Hematopoietic multipotent progenitor cell treated with erythropoietin and hydrocortisone succinate and interleukin-3 and kit ligand, for 8 days (in vitro differentiated cells): ENCODE results near the gene BOK.
A peak's percentile ranks its signal among the peaks of the same experiment; 100 is the strongest.

Source experiments
- DNase-seq: peaks from one replicate; pipeline ENCODE4 v3.0.0-alpha.2; 2015

The BOK gene

GRCh38 chr2:241539616-241540374 lies 18.8 kb upstream of the BOK start:
- DNase-seq, result no peak

DNA sequence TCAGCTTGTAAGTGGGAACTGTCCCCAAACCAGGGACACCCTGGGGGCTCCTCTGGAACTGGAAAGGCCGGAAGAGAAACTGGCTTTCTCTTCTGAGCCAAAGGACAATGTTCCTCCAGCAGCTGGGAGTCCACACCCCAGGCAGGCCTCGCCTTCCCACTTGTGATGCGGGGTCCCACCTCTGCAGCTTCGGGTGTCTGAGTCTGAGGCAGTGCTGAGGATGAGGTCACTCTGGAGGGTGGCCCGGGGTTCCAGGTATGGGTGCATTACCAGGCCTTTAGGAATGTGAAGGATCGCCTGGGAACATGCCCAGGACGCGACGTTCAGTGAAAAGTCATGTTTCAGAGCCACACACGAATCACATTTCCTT lies 18.2 kb upstream of the BOK start:
- no peak for DNase-seq

DNA sequence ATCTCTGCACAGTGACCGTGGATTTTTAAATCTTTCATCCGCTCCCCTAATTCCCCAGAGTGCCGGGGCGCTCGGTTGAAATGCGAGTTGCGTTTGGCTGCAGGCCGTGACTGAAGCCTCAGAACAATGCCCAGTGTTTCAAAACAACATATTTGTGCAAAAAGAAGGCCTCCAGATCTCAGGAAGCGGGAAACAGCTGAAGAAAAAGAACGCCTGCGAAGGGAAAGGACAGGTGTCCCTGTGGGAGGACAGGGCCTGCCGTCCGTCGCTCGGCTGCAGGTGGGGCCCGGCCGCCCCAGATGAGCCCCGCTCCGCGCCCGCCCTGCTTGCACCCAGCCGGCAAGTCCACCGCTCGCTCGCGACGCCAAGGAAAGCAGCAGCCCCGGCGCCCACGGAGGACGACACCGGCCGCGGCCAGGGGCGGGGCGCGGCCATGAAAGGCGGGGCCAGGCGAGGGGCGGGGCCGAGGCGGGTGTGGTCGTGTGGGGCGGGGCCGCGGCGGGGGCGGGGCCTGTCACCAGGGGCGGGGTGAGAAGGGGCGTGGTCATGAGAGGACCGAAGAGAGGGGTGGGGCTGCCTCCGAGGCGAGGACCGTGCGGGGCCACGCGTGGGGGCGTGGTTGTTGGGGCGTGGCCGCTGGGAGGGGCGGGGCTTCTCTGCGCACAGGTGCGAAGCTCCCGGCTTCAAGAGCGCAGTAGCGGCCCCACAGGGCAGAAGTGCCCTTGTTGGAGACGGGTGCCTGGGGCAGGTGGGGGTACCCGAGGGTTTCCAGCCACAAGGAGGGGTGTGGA lies 17.6 kb upstream of the BOK start:
- peak; percentile 64 for DNase-seq

DNA sequence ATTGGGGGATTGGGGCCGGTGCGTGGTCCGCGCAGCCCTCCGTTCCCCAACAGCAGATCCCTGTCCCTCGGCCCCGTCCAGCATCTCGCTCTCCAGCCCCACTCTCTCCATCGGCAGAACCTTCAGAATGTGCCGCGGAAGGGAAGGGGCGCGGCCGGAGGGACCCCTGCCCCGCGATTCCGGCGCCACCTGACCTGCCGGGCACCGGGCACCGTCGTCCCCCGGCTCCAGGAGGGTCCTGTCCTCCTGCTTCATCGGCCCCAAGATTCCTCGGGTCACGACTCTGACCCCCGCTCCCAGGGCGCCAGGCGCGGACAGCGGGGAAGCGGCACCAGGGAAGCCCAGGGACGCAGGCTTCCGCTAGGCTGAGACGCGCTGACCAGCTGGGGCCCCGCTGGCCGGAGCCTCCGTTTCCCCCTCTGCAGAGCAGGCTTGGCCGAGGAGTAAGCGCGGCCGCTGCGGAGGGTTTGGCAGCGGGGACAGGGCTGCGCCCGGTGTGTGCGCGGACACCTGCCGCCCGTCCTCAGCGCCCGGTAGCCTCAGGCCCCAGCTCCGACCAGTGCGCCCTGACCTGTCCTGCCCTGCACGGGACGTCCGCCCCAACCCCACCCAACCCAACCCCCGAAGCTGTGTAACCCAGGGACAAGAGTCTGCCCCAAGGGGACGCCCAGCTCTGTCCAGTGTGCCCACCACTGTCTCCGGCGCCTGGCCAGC lies 16.8 kb upstream of the BOK start:
- DNase-seq, result no peak

GRCh38 chr2:241542278-241542605 lies 16.3 kb upstream of the BOK start:
- DNase-seq, result no peak

DNA sequence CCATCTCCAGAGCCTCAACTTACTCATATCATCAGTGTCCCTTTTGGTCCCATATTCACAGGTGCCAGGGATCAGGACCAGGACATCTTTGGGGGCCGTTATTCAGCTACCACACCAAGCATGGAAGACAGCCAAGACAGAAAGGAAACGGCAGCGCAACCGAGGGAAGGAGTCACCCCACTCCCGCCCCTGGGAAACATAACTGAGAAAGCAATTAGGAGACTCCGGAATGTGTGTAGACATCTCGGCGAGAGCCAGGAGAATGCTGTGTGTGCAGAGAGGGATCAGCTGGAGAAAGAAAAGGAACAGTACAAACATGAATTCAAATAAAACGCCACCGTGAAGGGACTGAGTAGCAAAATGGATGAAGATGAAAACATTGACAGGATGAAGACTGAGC lies 13.4 kb upstream of the BOK start:
- no peak for DNase-seq

DNA sequence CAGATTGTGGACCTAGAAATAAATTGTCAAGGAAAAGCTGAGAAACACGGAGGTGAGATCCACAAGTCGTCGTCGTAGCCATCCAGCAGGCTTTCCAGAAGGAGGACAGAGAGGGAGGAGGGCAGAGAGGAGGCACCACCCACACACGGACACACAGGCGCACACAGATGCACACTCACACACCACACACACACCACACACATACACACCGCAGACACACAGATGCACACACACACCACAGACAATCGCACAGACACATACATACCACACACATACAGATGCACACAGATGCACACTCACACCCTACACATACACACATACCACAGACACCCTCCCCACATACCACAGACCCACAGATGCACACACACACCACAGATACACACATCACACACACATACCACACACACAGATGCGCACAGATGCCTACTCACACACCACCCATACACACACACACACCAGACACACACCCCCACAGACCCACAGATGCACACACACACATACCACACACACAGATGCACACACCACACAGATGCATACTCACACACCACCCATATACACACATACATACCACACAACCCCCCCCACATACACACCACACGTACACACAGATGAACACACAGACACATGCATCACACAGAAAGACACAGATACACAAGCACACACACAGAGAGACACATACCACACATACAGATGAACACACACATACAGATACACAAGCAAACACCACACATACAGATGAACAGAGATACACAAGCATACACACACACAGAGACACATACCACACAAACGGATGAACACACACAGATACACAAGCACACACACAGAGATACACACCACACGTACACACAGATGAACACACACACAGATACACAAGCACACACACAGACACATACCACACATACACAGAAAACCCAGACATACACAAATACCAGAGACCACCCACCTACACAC lies 12.7 kb upstream of the BOK start:
- no peak for DNase-seq

DNA sequence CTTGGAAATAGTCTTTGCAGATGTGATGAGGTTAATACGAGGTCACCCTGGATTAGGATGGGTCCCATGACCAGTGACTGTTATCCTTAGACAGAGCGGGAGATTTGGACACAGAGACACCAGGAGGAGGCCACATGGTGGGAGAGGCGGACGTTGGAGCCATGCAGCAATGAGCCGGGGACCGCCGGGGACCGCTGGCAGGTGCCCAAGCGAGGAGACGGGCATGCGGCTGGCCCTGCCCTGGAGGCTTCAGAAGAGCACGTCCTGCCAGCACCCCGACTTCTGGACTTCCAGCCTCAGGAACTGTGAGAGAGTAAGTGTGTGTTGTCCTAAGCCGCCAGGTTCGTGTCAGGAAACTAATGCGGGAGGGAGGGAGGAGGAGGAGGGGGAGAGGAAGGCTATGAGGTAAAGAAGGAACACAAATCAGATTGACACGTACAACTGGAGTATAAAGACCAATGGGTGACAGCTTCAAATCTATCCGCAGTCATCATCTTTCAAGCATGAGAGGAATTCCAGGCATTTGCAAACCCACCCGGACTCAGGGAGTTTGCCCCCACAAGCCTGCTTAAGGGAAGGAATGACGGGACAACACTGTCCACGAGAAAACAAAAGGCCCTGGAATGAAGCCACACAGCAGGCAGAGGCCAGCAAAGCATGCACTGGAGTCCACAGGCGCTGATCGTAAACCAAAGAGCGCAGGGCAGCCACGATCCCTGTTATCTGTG lies 11.6 kb upstream of the BOK start:
- DNase-seq, result no peak

DNA sequence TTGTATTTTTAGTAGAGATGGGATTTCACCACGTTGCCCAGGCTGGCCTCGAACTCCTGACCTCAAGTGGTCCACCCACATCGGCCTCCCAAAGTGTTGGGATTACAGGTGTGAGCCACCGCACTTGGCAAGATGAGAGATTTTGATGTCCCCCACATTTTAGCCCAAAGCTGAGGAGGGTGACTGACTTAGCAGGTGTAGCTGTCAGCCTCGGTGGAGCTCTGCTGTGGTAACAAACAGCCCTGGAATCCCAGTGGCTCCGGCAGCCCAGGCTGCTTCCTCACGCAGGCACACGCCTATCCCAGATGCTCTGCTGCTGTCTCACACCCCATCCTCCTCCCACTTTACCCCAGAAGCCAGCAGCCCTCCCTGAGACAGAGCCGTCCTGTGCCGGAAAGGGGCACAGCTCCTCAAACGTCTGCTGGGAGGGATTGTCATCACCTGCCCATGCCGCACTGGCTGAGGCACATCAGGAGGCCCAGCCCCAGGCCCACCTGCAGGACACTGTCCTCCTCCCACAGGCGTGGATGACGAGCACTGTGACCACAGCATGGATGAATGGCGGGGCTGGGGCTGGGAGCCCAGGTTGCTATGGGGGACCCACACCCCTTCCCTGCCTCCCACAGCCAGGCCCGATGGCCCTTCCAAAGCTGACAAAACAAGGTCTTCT lies 10.6 kb upstream of the BOK start:
- DNase-seq, result no peak

GRCh38 chr2:241548451-241548835 lies 10.1 kb upstream of the BOK start:
- DNase-seq, result no peak

- no peak for DNase-seq
Measured at GRCh38 chr2:241550616-241551580, 7.6 kb upstream of the BOK start.

DNA sequence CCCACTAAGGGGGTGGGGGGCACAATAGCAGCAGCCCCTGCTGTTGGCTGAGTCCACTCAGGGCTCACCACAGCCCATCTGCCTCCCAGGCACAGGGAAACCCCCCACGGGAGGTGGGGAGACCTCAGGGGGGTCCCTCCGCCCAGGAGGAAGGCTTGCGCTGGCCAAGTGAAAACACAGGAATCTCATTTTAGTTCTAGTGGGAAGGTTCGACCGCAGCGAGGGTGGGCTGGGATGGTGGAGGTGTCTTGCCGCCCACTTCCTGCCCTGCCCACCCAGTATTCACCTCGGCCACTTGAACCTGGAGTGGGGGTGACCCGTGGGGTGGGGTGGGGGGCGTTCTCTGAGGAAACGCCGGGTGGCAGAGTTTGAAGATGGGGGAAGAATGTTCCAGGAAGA lies 6.9 kb upstream of the BOK start:
- no peak for DNase-seq

DNA sequence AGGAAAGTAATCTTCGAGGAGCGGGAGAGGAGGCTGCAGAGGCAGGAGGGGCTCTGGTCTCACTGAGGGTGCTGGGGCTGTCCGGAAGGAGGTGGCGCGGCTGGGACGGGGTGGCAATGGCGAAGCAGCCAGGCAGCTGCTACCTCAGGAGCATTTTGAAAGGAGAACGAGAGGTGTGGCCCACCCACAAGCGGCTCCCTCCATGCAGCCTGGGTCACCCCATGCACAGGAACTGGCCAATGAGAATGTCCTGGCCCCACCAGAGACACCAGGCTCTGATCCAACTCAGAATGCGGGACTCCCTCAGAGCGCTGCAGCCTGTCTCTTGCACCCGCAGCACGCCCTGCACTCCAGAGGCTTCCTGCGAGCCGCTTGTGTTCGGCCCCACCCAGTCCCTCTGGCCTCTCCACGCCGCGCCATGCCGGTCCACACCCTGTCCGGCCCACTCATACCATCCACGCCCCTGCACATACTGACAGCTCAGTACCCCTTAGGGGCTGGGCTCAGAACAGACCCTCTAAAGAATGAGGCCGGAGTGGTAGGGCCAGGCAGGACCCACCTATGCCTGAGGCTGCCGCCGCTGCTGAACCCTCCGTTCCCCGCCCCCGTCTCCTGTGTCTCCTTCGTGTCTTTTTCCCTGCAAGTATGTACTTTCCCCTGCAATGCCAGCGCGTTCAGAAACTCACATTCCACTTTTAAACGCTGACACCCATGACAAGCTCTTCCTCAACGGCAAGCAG lies 6.4 kb upstream of the BOK start:
- no peak for DNase-seq

GRCh38 chr2:241553512-241553830 lies 5.1 kb upstream of the BOK start:
- no peak for DNase-seq

- no peak for DNase-seq
Measured at GRCh38 chr2:241553981-241554380, 4.6 kb upstream of the BOK start.

- DNase-seq, result no peak
Measured at GRCh38 chr2:241554610-241555322, 3.8 kb upstream of the BOK start.

DNA sequence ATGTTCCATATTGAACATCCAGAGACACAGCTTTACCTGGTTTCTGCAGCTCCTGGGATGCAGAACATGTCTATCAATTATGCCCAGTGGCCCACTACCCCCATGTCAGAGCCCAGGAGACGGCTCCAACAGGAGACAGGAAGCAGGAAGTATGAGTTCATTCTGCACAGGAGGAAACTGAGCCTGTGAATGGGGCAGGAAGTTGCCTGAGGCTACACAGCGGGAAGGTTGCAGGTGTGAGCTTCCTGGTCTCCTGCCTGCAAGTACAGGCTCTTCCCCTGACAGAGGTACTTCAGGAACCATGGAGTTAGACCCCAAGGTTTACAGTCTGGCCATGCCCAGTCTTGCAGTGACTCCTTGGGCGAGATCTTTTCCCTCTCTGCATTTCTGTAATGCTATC lies 2.8 kb upstream of the BOK start:
- no peak for DNase-seq

- DNase-seq, result no peak
Measured at GRCh38 chr2:241556746-241557145, 1.8 kb upstream of the BOK start.
